NOMO-1 treated with DMSO at 0.1 percent for 48 hours (cell line): ENCODE results near the gene RPP30.

Experiments
- DNase-seq: peaks from one replicate; lab custom pipeline; 2025; ENCODE audit not compliant: unreplicated experiment; lab: John Stamatoyannopoulos, UW

RPP30 gene

GRCh38 chr10:90916392-90917237 is 44.8 kb downstream of the RPP30 start:
- no peak for DNase-seq

- no peak for DNase-seq
Observed at GRCh38 chr10:90917238-90917967, 45.6 kb downstream of the RPP30 start.

GRCh38 chr10:90917968-90918318 is 46.2 kb downstream of the RPP30 start:
- no peak for DNase-seq

GRCh38 chr10:90919683-90920574 is 48.2 kb downstream of the RPP30 start:
- no peak for DNase-seq

GRCh38 chr10:90920986-90921666 is 49.4 kb downstream of the RPP30 start, which contains the start of gene ANKRD1:
Gene ANKRD1 (minus strand): TSS chr10:90921087. CDS start chr10:90921027, 60 bp downstream.
- no peak for DNase-seq

- DNase-seq: no peak
Observed at GRCh38 chr10:90921906-90922305, 50.1 kb downstream of the RPP30 start.

GRCh38 chr10:90923111-90923731 is 51.4 kb downstream of the RPP30 start:
- no peak for DNase-seq

- no peak for DNase-seq
Observed at GRCh38 chr10:90924552-90924951, 52.8 kb downstream of the RPP30 start.

GRCh38 chr10:90925079-90926029 is 53.6 kb downstream of the RPP30 start:
- no peak for DNase-seq

- DNase-seq: no peak
Observed at GRCh38 chr10:90927293-90927692, 55.5 kb downstream of the RPP30 start.

- DNase-seq: no peak
Observed at GRCh38 chr10:90929179-90929578, 57.4 kb downstream of the RPP30 start.

GRCh38 chr10:90930070-90930837 is 58.5 kb downstream of the RPP30 start:
- no peak for DNase-seq

GRCh38 chr10:90930971-90931871 is 59.4 kb downstream of the RPP30 start:
- no peak for DNase-seq

GRCh38 chr10:90935581-90936275 is 64.0 kb downstream of the RPP30 start:
- no peak for DNase-seq

- DNase-seq: no peak
Observed at GRCh38 chr10:90936276-90936659, 64.5 kb downstream of the RPP30 start.

GRCh38 chr10:90937645-90938258 is 66.0 kb downstream of the RPP30 start:
- DNase-seq: no peak
